Endothelial cell of umbilical vein (primary cell): Measurements from ENCODE around the gene POFUT2. TPM values are rescaled to one million over a fixed set of nuclear protein-coding genes. Genes with fewer than 3 reads are reported as not detected.

Source experiments
- BruUV-seq: library from RNA; stranded (reverse); fragments of 400-500 nt; replicated peaks from 2 replicates; lab custom pipeline; 2021; lab: Mats Ljungman, UMichigan
- CTCF ChIA-PET: fragments of 300-600, 350-600 bp; sonication (Branson Sonifier 250); formaldehyde crosslinking; loops from one replicate; lab custom pipeline; 2021; ENCODE audit warnings: antibody characterized with exemption, inconsistent platforms; lab: Charles Lee
- POLR2A ChIA-PET: fragments of 300-600, 350-600 bp; sonication (Branson Sonifier 250); formaldehyde crosslinking; loops from one replicate; lab custom pipeline; 2021; ENCODE audit warnings: antibody characterized with exemption, inconsistent platforms; lab: Charles Lee
- DNase-seq: peaks from one replicate; pipeline ENCODE4 v3.0.0-alpha.2; 2011; ENCODE audit warnings: low read depth, low spot score
- FAIRE-seq: peaks from 2 replicates; lab custom pipeline; 2011; peaks lifted over from hg19 to GRCh38; lab: Jason Lieb, UNC
- H2AFZ ChIP-seq: 2 replicates; pipeline ENCODE4 v1.6.0; 2012; ENCODE audit warnings: low read depth, low read length, control low read depth, inconsistent platforms
- H3K27ac ChIP-seq: 2 replicates; pipeline ENCODE4 v1.5.1; 2011; ENCODE audit warnings: low read depth, mild to moderate bottlenecking, control low read depth, low read length, moderate library complexity; ENCODE audit not compliant: insufficient read depth
- H3K27me3 ChIP-seq, 2 experiments: 2 replicates each; pipeline versions ENCODE4 v1.6.0 to v1.6.1; 2011; ENCODE audit warnings: low read length in 2 of 2, mixed read lengths in 1 of 2; ENCODE audit not compliant: control insufficient read depth in 2 of 2, insufficient read depth in 2 of 2
- H3K36me3 ChIP-seq, 2 experiments: 2 replicates in 1 of 2; 3 replicates in 1 of 2; pipeline ENCODE4 v1.5.1; 2011; ENCODE audit warnings: low read length in 2 of 2, mild to moderate bottlenecking in 1 of 2, moderate library complexity in 1 of 2; ENCODE audit not compliant: control insufficient read depth in 2 of 2, insufficient read depth in 2 of 2; ENCODE audit errors: extremely low read depth in 1 of 2
- H3K4me1 ChIP-seq: 3 replicates; pipeline ENCODE4 v1.5.1; 2011; ENCODE audit warnings: mild to moderate bottlenecking, low read length; ENCODE audit not compliant: control insufficient read depth, insufficient read depth; ENCODE audit errors: extremely low read depth
- H3K4me2 ChIP-seq: 2 replicates; pipeline ENCODE4 v1.6.1; 2011; ENCODE audit warnings: low read length, control low read depth, mixed read lengths; ENCODE audit not compliant: insufficient read depth
- H3K4me3 ChIP-seq, 3 experiments: fragments of 200-600 bp in 1 of 3; sonication (generic), shearing (Covaris generic) in 1 of 3; replicated peaks in 1 of 3; 2 replicates each; pipeline ENCODE4 v1.5.1; 2011 to 2016; ENCODE audit warnings: control low read depth in 3 of 3, low read length in 3 of 3, mild to moderate bottlenecking in 2 of 3, inconsistent platforms in 1 of 3, low read depth in 1 of 3, moderate library complexity in 1 of 3; ENCODE audit not compliant: insufficient read depth in 1 of 3
- H3K79me2 ChIP-seq: 2 replicates; pipeline ENCODE4 v1.6.0; 2012; ENCODE audit warnings: low read length, inconsistent platforms; ENCODE audit not compliant: control insufficient read depth, insufficient read depth
- H3K9ac ChIP-seq: replicated peaks from 2 replicates; pipeline ENCODE3; 2011; ENCODE audit warnings: low read length, control low read depth; ENCODE audit not compliant: insufficient read depth; ENCODE audit errors: extremely low read depth
- H3K9me1 ChIP-seq: replicated peaks from 3 replicates; pipeline ENCODE4 v1.6.0; 2011; ENCODE audit warnings: mild to moderate bottlenecking, low read length; ENCODE audit not compliant: control insufficient read depth, insufficient read depth; ENCODE audit errors: extremely low read depth
- H3K9me3 ChIP-seq: replicated peaks from 2 replicates; pipeline ENCODE4 v1.5.1; 2012; ENCODE audit warnings: low read length, inconsistent platforms; ENCODE audit not compliant: control insufficient read depth, insufficient read depth
- H4K20me1 ChIP-seq: replicated peaks from 2 replicates; pipeline ENCODE3; 2011; ENCODE audit warnings: mild to moderate bottlenecking, low read length; ENCODE audit not compliant: control insufficient read depth, insufficient read depth; ENCODE audit errors: extremely low read depth
- FOS ChIP-seq: IDR thresholded peaks from 2 replicates; pipeline ENCODE4 v1.6.1; 2011; ENCODE audit warnings: mild to moderate bottlenecking, low read length, moderate library complexity, borderline replicate concordance; ENCODE audit not compliant: insufficient read depth
- GATA2 ChIP-seq: IDR thresholded peaks from 2 replicates; pipeline ENCODE4 v1.7.0; 2011; ENCODE audit warnings: low read depth, mild to moderate bottlenecking, moderate library complexity, mixed read lengths, low read length; ENCODE audit not compliant: insufficient read length, insufficient read depth
- JUN ChIP-seq: IDR thresholded peaks from 2 replicates; pipeline ENCODE4 v1.6.1; 2011; ENCODE audit warnings: borderline replicate concordance, low read depth; ENCODE audit not compliant: insufficient read length, insufficient read depth
- MYC ChIP-seq: IDR thresholded peaks from one replicate; pipeline ENCODE4 v1.6.1; 2011; ENCODE audit warnings: mild to moderate bottlenecking, low read depth, low read length
- POLR2A ChIP-seq: IDR thresholded peaks from 2 replicates; pipeline ENCODE4 v1.6.1; 2012; ENCODE audit warnings: low read depth, mild to moderate bottlenecking, control low read depth, low read length
- POLR2AphosphoS5 ChIP-seq: IDR thresholded peaks from 2 replicates; pipeline ENCODE4 v1.6.1; 2012; ENCODE audit warnings: low read depth, mild to moderate bottlenecking, control low read depth, low read length, moderate library complexity; ENCODE audit not compliant: insufficient read depth
- dilution Hi-C: fragments of 300-500 bp; cut with MboI; formaldehyde crosslinking; loops from one replicate; pipeline ENCODE4 v1.15.0; 2019; ENCODE audit warnings: low sequenced_read_pairs; ENCODE audit not compliant: extremely low pct_ligation_motif_present
- intact Hi-C: fragments of 100-400 bp; cut with micrococcal nuclease; formaldehyde crosslinking; loops from one replicate; pipeline ENCODE4 v1.10.0; 2022
- polyA plus RNA-seq, 4 experiments: library from polyadenylated mRNA; depleted of rRNA in 3 of 4; stranded (reverse) in 3 of 4; unstranded in 1 of 4; fragments of >200 nt; gene quantifications; 2 replicates each; pipeline versions ENCODE4 v1.2.1 to v1.2.3, GENCODE V29; 2011 to 2012; ENCODE audit warnings: missing spikeins in 1 of 4
- total RNA-seq: library from RNA; stranded (reverse); gene quantifications from 2 replicates; pipeline ENCODE4 v1.2.3, GENCODE V29; 2021
- TF ChIP-seq, protein P1 (sequence below), 2 donors: IDR thresholded peaks; 1 replicate in 1 of 2; 2 replicates in 1 of 2; pipeline ENCODE4 v1.5.1; 2011; ENCODE audit warnings: low read length in 2 of 2, mild to moderate bottlenecking in 2 of 2, moderate library complexity in 2 of 2, control low read depth in 1 of 2, inconsistent platforms in 1 of 2, low read depth in 1 of 2; ENCODE audit not compliant: insufficient read depth in 1 of 2; ENCODE audit errors: extremely low read depth in 1 of 2
- TF ChIP-seq, protein P2 (sequence below): IDR thresholded peaks from 2 replicates; pipeline ENCODE4 v1.6.1; 2011; ENCODE audit not compliant: insufficient read depth, insufficient read length

The POFUT2 gene
- total and polyA plus RNA-seq, 2 donors (not counting 3 experiments of a cell fraction or from before 2014, with no cell fraction given), result 30.7 to 47.5 TPM

DNA sequence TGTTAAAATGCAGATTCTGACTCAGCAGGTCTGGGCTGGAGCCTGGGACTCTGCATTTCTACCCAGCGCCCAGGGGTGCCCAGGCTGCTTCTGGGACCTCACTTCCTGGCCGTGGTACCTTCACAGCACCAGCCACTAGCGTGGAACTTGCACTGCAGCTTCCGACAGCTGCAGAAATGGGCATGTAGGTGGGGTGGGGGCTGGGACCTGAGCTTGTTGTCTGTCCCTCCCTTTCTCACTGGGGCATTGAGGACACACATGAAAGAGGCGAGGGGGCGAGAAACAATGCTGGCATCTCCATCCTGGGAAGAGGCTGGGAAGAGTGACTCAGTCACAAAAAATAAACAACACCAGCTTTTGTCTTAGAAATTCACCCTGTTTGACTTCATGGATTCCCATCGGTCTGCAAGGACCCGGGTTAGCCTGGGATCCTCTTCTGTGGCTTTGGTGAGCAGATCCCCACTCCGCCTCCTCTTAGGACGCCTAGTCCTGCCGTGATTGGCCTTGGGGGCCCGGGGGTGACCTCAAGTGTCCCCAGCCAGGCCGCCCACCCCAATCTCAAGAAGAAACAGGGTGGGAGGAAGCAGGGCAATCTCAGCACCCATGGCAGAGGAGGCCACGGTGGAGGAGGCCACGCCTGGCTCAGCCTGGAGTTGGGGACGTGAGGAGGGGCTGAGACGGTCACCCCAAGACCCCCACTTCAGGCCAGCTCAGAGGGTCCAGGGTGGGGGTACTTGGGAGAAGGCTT is 29.9 kb upstream of the POFUT2 start:
- peak; percentile 96 for FAIRE-seq
- peaks cover 39% of the 10 kb centered on the region for H3K4me1 ChIP-seq
- no peak overlapping the region for H3K4me3 ChIP-seq
- no peaks in the 10 kb centered on the region for H3K27me3 ChIP-seq
- dilution Hi-C loops, result no loop called here
- no peak overlapping the region for H2AFZ ChIP-seq
- peak overlapping the region; percentile 90 for H3K27ac ChIP-seq
- H3K4me2 ChIP-seq, result no peak overlapping the region
- H3K9me1 ChIP-seq, result no peaks in the 10 kb centered on the region
- H3K9me3 ChIP-seq, result no peaks in the 10 kb centered on the region
- no peaks in the 10 kb centered on the region for H3K79me2 ChIP-seq
- ChIA-PET POLR2A (interaction anchor here (0.6 to 1.2 kb wide), 3 partner anchors 49 to 121 kb away, joined by 3 to 4 read pairs (median 3); no protein-coding TSS in a partner anchor), CTCF (interaction anchor here (0.7 to 1.9 kb wide), 9 partner anchors 9 to 177 kb away, joined by 3 to 27 read pairs (median 5); partner anchors contain the start of gene POFUT2)
- TSS peak; percentile 3 for BruUV-seq
- no peaks in the 10 kb centered on the region for H4K20me1 ChIP-seq
- DNase-seq, result peak; percentile 93
- H3K36me3 ChIP-seq, result no peaks in the 10 kb centered on the region
- TF ChIP-seq POLR2AphosphoS5 (peak; percentile 74), MYC (no peak), JUN (peak; percentile 81), GATA2 (no peak), FOS (peak; percentile 73), POLR2A (peak; percentile 7)
- TF ChIP-seq, protein P1, sequence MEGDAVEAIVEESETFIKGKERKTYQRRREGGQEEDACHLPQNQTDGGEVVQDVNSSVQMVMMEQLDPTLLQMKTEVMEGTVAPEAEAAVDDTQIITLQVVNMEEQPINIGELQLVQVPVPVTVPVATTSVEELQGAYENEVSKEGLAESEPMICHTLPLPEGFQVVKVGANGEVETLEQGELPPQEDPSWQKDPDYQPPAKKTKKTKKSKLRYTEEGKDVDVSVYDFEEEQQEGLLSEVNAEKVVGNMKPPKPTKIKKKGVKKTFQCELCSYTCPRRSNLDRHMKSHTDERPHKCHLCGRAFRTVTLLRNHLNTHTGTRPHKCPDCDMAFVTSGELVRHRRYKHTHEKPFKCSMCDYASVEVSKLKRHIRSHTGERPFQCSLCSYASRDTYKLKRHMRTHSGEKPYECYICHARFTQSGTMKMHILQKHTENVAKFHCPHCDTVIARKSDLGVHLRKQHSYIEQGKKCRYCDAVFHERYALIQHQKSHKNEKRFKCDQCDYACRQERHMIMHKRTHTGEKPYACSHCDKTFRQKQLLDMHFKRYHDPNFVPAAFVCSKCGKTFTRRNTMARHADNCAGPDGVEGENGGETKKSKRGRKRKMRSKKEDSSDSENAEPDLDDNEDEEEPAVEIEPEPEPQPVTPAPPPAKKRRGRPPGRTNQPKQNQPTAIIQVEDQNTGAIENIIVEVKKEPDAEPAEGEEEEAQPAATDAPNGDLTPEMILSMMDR (IDR thresholded peaks at IDR 0.05; ENCODE audit: extremely low read depth in 1 of 2, insufficient read depth in 1 of 2, low read depth in 1 of 2, low read length in 2 of 2), result no peak
- TF ChIP-seq, protein P2, sequence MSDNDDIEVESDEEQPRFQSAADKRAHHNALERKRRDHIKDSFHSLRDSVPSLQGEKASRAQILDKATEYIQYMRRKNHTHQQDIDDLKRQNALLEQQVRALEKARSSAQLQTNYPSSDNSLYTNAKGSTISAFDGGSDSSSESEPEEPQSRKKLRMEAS, result no peak
- intact Hi-C loops, result loop anchor here (1.0 kb wide), 1 partner anchor 8 kb away; no protein-coding TSS in a partner anchor
- H3K9ac ChIP-seq, result peak overlapping the region; percentile 71
